ENCODE data around the gene UGT1A9.
"Not testable (repeated sequence)": the region's sequence is repeated elsewhere in the genome, so short reads cannot be mapped to it uniquely, and the experiment has no call there.

The UGT1A9 gene

GRCh38 chr2:233680361-233681045, 8.8 kb downstream of the UGT1A9 start:
- no peak for DNase-seq (ENCODE audit: low spot score)

GRCh38 chr2:233681521-233682099, 9.9 kb downstream of the UGT1A9 start, which contains the start of gene UGT1A7:
Gene UGT1A7, plus strand, starts transcription at chr2:233681901. Its CDS starts 37 bp downstream, at chr2:233681938.
- DNase-seq (ENCODE audit: low spot score) = no peak

GRCh38 chr2:233684640-233685039, 12.9 kb downstream of the UGT1A9 start:
- no peak for DNase-seq (ENCODE audit: low spot score)

DNA sequence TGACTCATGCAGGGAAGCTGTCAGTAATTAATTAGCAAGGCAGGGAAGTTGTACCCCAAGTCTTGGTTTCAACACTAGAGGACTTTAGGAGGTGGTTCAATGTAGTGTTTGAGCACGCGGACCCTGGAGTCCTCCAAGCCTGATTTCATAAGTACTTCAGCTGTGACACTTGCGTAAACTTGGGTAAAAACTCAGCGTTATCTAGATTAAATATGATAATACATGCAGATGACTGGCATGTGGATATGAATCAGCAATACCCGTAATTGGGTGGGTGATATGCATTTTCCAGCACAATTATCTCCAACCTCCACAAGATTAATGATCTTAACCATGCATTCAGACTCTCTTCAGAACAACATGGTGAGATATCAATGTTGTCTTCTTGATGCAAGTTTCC, 15.2 kb downstream of the UGT1A9 start:
- no peak for DNase-seq (ENCODE audit: low spot score)

DNA sequence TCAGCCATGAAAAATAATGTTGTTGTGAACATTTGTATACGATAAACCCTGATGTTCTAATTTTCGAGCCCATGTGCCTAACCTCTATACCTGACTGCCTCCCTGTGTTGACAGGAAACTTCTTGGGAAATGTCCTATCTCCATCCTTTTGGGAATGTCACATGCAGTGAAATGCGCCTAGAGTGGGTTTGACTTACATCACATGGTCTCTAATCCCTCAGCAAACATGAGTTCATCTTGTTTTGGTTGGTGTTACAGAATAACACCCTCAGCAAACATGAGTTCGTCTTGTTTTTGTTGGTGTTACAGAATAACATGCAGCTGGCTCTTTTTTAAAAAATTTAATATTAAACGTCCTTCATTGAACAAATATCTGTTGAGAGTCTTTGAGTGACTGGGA, 16.6 kb downstream of the UGT1A9 start:
- no peak for DNase-seq (ENCODE audit: low spot score)

DNA sequence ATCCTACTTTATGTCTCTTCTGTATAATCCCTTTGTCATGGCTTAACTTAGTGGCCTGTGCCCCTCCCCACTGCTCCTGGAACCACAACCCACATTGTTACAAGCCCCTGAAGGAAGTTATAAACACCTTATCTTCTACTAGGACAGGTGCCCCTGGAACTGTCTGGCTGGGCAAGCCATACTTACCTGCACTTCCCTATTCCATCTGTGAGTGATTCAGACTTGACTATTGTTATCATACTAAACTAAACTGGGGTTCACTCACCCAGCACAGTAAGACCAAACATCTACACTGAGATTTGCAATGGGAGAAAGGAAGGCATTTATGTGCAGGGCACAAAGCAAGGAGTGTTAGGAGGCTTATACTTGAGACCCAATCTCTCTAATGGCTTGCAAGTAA, 17.3 kb downstream of the UGT1A9 start:
- DNase-seq (ENCODE audit: low spot score) = no peak

- DNase-seq (ENCODE audit: low spot score) = no peak
Measured at GRCh38 chr2:233689501-233689900, 17.8 kb downstream of the UGT1A9 start.

- no peak for DNase-seq (ENCODE audit: low spot score)
Measured at GRCh38 chr2:233690444-233690843, 18.7 kb downstream of the UGT1A9 start.

- DNase-seq (ENCODE audit: low spot score) = no peak
Measured at GRCh38 chr2:233691443-233692433, 20.0 kb downstream of the UGT1A9 start.

DNA sequence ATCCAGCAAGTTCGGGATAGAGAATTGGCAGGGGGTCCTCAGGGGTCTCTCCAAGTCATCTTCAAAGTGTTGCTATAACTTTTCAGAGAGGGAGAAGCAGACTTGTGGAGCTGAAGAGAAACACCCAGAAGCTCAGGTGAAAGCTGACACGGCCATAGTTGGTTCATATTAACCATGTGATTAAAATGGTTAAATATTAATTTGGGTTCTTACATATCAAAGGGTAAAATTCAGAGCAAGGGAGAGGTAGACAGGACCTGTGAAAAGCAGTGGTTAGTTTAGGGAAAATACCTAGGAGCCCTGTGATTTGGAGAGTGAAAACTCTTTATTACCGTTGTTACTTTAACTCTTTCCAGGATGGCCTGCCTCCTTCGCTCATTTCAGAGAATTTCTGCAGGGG, 20.9 kb downstream of the UGT1A9 start, which contains the start of gene UGT1A6:
Gene UGT1A6 (plus strand): TSS at position 243 of the 400 bp plus-strand sequence. CDS start 115 bp downstream, at position 358.
- DNase-seq (ENCODE audit: low spot score) = no peak

DNA sequence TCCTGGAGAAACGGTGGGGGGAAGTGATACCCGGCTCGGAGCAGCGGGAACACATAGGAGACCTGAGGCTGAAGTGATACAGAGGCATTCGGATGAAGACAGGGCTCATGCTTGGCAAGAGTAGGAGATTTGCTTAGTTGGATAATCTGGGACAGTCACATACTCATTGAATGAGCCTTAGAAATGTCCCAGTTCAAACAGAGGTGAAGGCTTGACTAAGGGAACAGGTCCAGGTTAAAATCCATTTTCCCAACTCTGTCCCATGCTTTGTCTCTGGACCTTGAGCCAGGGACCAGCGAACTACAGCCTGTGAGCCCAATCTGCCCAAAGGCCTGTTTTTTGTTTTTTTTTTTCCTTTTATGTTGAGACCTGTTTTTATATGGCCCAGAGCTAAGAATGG, 22.3 kb downstream of the UGT1A9 start:
- no peak for DNase-seq (ENCODE audit: low spot score)

- DNase-seq (ENCODE audit: low spot score) = no peak
Measured at GRCh38 chr2:233698740-233699139, 27.0 kb downstream of the UGT1A9 start.

DNA sequence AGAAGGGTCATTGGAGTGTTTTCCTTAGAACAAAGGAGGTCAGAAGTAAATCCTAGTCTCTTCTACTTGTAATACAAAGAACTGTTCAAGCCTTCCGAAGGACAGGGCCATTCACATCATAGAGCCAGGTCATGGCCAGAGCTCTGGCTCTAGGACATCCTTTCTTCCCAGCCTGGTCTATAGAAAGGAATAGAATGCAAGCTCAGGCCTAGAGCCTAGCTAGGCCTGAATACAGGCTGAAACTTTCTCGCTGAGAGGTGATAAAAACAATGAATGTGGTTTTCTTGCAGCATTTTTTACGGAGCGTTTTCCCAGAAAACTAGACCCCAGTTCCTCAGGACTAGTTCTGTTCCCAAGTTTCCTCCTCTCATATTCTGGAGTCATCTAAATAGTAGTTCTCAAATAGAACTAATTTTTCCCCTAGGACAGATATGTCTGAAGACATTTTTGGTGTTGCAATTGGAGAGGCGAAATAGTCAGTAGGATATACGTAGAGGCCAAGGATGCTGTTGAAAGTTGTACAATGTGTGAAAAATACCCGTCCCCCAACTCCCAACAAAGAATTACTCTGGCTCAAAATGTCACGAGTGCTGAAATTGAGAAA, 27.8 kb downstream of the UGT1A9 start:
- no peak for DNase-seq (ENCODE audit: low spot score)

DNA sequence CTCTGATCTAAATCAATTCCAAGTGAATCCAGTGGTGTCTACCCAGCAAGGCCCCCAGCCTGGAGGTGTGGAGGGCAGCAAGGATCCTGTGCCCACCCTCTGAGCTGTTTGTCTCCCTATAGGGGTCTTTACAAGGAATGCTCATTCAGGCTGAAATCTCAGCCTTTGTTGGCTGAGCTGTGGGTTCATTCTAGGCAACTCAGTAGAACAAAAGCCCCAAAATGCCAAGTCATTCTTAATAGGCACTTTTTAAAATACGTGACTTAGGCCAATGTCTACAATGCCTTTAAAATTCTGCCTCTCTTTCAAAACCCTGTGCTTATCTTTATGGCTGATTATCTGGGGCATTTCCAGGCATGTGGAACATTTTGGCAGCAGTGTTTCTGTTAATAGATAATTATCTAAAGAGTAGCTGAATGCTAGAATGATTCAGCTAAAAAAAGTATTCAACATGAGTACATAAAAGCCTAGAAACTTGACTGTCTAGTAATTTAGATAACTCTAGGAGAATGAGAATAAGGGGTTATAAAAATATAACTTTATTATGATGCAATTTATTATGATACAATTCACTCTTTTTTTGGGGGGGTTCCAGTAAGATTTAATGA, 28.4 kb downstream of the UGT1A9 start:
- DNase-seq (ENCODE audit: low spot score) = no peak

DNA sequence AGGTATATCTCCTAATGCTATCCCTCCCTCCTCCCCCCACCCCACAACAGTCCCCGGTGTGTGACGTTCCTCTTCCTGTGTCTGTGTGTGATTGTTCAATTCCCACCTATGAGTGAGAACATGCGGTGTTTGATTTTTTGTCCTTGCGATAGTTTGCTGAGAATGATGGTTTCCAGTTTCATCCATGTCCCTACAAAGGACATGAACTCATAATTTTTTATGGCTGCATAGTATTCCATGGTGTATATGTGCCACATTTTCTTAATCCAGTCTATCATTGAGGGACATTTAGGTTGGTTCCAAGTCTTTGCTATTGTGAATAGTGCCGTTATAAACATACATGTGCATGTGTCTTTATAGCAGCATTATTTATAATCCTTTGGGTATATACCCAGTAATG, 29.1 kb downstream of the UGT1A9 start:
- DNase-seq (ENCODE audit: low spot score) = not testable (repeated sequence)

GRCh38 chr2:233702238-233702637, 30.5 kb downstream of the UGT1A9 start:
- DNase-seq (ENCODE audit: low spot score) = no peak

GRCh38 chr2:233705911-233706506, 34.3 kb downstream of the UGT1A9 start:
- DNase-seq (ENCODE audit: low spot score) = no peak

DNA sequence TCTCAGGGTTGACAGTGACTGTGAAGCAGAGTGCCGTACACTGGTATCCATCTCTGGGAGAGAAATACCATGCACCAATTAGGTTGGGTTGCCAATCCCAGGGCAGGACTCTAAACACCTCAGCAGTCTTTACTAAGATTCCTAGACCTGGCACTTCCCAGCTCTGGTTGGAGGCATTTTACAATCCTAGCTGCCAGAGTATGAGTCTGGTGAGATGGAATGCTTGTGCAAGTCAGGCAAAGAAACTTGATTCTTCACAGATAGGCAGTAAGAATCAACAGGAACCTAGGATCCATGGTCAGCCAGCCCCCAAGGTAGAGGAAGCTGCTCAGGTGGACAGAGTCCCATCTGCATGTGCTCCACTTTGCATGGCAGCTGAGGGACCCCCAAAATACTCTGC, 35.0 kb downstream of the UGT1A9 start:
- no peak for DNase-seq (ENCODE audit: low spot score)

- no peak for DNase-seq (ENCODE audit: low spot score)
Measured at GRCh38 chr2:233707940-233708644, 36.4 kb downstream of the UGT1A9 start.

- no peak for DNase-seq (ENCODE audit: low spot score)
Measured at GRCh38 chr2:233708942-233709341, 37.2 kb downstream of the UGT1A9 start.

All from hematopoietic multipotent progenitor cell treated with erythropoietin and hydrocortisone succinate and interleukin-3 and kit ligand, for 17 days (in vitro differentiated cells).